GM19193 (cell line): Measurements from ENCODE around the gene ELF1.

Experiments
- POLR2A ChIP-seq: IDR thresholded peaks from 4 replicates; pipeline ENCODE4 v1.6.1; 2011; ENCODE audit not compliant: insufficient read depth, insufficient read length; ENCODE audit errors: extremely low read depth

The ELF1 gene

DNA sequence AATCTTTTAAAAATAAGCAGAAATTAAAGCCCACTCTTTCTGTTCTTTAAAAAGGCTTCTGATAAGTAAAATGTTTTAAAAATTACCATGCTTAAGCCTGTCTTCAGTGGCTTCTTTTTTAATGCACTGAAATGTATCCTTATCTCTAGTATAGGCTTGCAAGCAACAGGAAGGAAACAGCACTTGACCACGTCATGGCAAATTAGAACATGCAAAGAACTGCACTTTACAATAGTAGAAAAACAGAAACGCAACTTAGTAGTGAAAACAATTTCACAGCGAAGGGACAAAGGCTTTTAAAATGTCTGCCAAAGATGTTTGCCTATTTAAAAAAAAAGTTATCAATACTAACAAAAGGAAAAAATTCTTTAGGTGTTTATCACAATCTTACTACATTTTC lies 36.3 kb downstream of the ELF1 start:
- no peak for TF ChIP-seq POLR2A

- TF ChIP-seq POLR2A, result no peak
Observed at GRCh38 chr13:40981949-40982348, 37.2 kb downstream of the ELF1 start.

DNA sequence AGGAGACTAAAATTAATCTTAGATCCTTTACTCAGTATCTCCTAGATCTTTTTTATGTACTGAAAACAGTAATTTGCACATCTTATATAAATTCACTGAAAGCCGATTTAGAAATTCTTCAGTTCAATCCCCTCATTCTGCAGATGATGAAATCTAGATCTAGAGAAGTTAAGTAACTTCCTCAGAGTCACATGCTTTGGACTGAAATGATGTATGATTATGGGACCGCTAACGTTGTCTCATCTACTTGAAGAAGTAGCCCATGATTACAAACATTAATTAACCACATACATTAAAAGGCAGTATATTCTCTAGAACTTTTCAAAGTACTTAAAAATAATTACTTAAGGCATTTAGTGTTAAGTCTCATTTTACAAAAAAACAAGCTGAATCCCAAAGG lies 37.8 kb downstream of the ELF1 start:
- no peak for TF ChIP-seq POLR2A

- TF ChIP-seq POLR2A, result no peak
Observed at GRCh38 chr13:40980461-40980860, 38.7 kb downstream of the ELF1 start.

- no peak for TF ChIP-seq POLR2A
Observed at GRCh38 chr13:40979232-40979631, 39.9 kb downstream of the ELF1 start.

GRCh38 chr13:40975441-40975840 lies 43.7 kb downstream of the ELF1 start:
- no peak for TF ChIP-seq POLR2A

DNA sequence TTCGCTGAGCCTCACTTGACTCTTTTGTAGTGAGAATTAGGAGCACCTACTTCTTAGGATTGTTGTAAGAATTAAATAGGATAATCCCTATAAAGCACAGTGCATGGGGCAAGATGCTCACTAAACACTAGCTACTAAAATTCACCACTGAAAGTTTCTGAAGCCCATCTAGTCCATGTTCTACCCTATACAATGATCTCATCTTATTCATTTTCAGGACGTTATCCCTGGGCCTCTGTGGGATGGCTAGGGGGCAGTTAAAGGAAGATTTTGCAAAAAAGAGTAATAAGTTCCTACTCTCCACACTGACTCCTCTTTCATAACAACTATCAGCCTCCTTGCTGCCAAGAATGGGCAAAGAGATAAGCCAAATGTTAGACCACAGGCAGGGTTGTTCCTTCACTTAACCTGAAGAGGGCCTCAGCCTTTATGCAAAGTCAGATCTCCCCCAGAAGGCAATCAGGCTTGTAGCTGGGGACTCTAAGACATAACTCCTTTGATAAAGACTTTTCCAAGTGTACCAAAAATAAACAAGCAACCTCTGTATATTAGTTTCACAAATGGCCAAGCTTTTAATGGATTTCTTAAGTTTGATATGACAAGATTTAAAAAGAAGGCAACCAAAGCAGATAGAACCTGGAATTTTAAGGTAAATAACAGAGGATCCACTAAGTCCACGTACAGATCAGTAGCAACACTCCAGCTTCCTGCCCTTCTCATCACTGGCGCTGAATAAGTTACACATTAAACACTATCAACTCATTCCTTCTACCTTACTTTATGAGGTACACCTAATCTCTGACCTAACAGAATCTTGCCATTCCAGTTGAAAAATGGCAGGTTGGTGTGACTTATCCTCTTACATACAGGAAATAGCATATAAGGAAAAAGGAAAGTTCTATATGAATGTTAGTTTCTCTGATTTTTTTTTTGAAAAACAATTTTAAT lies 44.4 kb downstream of the ELF1 start:
- TF ChIP-seq POLR2A, result no peak

DNA sequence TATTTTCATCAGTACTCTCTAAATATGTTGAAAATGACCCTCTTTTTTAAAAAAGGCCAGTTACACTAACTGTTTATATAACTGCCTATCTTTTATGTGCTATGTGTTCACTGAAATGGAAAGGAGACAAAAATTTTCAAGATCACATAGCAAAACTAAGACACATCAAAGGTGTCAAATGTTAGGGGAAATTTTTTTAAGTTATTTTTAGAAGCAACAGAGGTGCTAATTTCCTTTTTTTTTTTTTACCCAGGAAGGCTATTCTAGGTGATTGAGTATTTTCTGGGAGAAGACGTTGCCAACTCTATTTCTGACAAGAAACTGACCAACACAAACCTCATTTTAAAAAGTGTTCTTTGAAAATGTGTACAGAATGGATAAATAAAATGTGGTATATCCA lies 45.7 kb downstream of the ELF1 start:
- no peak for TF ChIP-seq POLR2A

GRCh38 chr13:40971321-40971720 lies 47.8 kb downstream of the ELF1 start:
- TF ChIP-seq POLR2A, result no peak

- TF ChIP-seq POLR2A, result no peak
Observed at GRCh38 chr13:40970803-40971202, 48.3 kb downstream of the ELF1 start.

- TF ChIP-seq POLR2A, result no peak
Observed at GRCh38 chr13:40969169-40969901, 49.8 kb downstream of the ELF1 start.

GRCh38 chr13:40968416-40969000 lies 50.6 kb downstream of the ELF1 start:
- TF ChIP-seq POLR2A, result no peak

GRCh38 chr13:40966298-40966697 lies 52.8 kb downstream of the ELF1 start:
- no peak for TF ChIP-seq POLR2A

- no peak for TF ChIP-seq POLR2A
Observed at GRCh38 chr13:40963927-40964326, 55.2 kb downstream of the ELF1 start.

- no peak for TF ChIP-seq POLR2A
Observed at GRCh38 chr13:40961826-40962225, 57.3 kb downstream of the ELF1 start.
